NCI-H524 (cell line): ENCODE data around the gene TRIM32.
A peak's percentile ranks its signal among the peaks of the same experiment; 100 is the strongest.
"Not testable (repeated sequence)": the region's sequence is repeated elsewhere in the genome, so short reads cannot be mapped to it uniquely, and the experiment has no call there.

ENCODE experiments used
- DNase-seq, 2 experiments: peaks; one replicate each; lab custom pipeline; 2025; lab: John Stamatoyannopoulos, UW

The TRIM32 gene

DNA sequence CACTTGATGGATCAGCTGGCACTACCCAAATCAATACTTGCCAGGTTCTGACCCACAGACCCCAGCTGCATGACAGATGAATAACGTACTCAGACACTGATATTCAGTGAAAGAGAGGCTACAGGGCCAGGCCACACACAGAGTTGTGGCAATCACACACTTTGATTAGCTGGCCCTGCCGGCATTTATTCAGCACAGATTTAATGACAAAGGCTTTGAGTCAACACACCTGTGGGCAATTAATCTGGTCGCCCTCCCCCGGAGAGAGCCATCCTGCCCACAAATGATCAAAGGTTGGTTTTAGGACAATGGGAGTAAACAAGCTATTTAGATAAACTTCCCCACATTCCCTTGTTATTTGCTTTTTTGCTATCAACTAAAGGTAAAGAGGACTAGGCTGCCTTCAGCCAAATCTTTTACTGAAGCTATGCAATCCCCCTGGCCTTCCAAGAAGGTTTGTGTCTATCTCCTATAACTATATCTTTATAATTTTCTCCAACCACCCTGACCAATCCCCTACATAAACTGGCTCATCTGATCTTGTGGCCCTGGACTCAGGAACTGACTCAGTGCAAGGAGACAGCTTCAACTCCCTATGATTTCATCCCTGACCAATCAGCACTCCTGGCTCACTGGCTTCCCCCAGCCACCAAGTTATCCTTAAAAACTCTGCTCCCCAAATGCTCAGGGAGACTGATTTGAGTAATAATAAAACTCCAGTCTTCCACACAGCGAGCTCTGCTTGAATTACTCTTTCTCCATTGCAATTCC lies 12.7 kb upstream of the TRIM32 start:
- no peak for DNase-seq

DNA sequence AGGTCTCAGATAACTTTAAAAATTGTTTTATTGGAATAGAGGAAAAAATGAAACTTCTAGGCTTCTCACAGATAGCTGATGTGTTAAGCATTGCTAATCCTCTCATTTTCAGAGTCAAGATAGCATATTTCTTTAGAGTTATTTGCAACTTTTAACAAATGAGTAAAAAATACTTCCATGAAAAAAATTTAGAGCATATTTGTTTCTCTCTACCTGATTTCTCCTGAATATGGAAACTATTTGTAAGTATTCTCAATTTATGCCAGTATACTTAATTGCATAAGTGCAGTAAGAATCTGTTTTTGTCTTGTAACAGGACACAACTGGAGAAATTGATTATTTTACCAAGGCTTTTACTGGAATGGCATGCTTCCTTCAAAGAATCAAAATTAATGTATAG lies 3.6 kb upstream of the TRIM32 start:
- DNase-seq = no peak

DNA sequence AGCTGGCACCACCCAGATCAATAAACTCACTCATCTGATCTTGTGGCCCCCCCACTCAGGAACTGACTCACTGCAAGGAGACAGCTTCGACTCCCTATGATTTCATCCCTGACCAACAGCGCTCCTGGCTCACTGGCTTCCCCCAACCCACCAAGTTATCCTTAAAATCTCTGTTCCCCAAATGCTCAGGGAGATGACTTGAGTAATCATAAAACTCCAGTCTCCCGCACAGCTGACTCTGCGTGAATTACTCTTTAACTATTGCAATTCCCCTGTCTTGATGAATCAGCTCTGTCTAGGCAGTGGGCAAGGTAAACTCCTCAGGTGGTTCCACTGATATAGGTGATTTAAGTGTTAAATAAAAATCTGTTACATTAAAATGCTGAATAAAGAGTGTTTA lies 1.9 kb upstream of the TRIM32 start:
- DNase-seq = no peak

DNA sequence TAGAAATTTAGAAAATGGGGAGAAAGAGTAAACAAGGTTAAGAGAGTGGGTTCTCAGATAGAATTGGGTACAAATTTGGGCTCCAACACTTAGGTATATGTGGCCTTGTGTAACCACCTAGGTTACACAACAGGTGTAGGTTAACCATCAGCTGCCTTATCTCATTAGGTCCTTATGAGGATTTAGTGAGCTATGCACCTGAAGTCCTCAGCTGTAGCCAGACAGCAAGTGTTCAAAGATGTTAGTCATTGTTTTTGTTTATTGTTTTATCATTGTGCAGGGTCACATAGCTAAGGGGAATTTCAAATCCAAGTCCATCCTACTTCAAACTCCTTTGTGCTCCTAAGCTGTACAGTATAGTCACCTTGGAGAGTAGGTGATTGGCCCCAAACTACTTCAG lies 970 bp upstream of the TRIM32 start:
- DNase-seq = no peak

DNA sequence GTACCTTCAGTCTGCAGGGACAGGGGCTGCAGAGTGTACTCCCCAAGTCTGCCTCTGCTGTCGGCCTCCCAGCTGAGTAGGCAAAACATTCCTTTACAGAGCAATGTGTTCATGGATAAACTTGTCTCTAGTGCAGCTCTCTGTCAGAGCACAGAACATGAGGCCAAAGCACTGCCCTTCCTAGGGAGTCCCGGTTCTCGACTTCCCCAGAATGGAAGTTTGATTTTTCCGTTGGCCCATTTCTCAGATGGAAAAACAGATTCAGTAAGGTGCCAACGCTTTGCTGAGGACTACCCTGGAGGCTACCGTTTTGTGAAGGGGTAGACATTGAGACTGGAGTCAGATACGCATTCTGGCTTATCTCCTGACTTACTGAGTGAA lies 422 bp upstream of the TRIM32 start:
- no peak for DNase-seq

DNA sequence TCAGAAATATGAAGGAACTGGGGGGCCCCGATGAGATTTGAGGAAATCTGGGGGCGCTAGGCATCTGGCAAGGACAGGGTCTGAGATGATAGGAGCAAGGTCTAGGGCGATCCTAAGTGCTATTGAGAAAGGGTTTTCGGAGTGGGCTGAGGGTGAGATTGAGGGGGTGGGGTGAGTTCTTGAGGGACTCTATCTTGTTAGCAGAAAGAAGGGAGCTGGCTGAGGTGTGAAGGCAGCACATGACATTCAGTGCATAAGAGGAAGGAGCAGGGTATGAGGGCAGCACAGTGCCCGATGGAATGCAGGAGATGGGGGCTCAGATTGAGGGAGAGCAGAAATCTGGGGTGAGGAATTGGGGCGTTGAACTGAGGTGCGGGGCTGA lies 640 bp downstream of the TRIM32 start:
- DNase-seq = peak in 1 of 2 experiments; percentile 49

DNA sequence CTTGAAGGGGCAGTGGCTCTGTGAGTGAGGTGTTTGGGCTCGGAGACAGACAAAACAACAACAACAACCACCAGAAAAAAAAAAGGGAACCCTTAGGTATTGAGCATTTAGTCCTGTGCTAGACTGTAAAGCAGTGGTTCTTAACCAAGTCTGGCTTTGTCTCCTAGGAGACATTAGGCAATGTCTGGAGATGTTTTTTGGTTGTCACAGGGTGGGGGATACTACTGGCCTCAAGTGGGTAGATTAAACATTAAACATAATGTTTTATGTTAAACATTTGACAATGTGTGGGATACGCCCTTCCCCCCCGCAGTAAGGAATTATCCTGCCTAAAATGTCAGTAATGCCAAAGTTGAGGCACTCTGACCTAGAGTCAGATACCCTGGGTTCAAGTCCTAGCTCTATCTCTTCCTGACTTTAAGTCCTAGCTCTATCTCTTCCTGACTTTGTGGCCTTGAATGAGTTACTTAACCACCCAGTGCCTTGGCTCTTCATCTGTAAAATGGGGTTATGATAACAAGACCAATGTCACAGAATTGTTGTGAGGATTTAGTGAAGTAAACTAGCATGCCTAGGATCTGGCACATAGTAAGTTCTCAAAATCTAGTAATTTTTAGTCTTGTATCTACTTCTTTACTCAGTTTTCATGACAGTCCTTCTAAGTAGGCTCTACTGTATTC lies 1.8 kb downstream of the TRIM32 start:
- DNase-seq = no peak

DNA sequence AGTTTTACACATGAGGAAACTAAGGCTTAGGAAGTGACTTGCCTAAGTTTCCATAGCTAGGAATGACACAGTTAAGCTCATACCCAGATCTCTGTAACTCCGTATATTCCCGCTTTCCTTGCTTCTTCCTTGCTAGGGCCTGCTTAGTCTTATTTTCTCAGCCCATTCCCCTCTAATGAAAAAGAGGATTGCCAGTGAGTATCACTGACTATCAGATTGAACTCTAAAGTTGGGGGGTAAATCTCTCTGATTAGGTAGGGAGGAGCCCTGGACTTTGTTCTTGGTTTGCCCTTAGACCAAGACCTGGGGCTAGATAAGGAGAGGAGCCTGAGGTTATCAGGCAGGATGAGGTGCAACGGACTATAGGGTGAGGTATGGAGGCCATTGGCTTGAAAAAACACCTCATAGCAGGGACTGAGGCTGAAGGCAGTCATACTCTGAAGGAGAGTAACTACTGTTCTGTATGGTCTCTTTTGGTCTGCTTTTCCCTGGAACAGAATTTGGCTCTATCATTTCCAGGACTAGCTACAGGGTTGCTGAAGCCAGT lies 2.5 kb downstream of the TRIM32 start:
- DNase-seq = no peak

DNA sequence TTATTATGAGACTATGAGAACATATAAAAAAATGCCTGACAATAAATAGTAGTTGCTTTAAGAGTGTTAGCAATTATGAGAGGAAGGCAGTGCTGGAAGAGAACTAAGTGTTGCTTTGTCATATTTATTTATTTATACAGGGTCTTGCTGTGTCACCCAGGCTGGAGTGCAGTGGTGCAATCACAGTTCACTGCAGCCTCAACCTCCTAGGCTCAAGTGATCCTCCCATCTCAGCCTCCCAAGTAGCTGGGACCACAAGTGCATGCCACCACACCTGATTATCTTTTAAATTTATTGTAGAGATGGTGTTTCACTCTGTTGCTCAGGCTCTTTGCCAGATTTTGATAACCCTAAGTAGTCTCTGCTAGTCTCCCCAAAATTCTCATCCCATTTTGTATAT lies 3.7 kb downstream of the TRIM32 start:
- not testable (repeated sequence) for DNase-seq

DNA sequence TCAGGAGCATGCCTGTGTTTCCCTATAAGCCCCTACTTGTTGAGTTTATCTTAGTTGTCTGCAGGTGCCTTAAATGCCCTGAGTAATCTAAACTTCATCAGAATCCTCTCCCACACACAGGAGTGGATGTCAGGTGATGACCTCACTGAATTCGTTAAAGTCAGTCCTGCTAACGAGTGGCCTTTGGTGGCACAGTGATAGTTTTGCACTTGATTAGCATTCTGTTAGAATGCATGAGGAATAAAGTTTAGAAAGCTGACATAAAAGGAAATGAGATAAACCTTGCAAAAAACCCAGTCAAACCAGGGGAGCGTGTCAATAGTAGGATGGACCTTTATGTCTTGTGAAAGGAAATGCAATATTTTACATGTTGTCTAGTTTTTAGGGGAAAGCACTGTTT lies 4.5 kb downstream of the TRIM32 start:
- no peak for DNase-seq

DNA sequence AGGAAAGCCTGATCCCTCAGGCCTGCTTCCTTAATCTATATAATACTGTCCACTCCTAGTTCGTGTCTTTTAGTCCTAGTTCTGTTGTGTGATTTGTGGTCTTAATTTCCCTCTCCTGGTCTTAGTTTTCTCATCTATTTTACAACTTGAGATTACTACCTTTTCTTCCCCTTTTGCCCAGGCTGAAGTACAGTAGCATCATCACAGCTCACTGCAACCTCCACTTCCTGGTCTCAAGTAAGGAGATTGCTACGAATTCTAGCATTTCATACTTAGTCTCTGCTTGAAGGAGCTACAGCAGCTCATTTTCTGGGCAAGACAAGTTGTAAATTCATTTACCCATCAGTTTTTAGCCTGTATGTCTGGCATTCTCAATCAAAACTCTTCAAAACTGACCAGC lies 5.5 kb downstream of the TRIM32 start:
- DNase-seq = no peak

DNA sequence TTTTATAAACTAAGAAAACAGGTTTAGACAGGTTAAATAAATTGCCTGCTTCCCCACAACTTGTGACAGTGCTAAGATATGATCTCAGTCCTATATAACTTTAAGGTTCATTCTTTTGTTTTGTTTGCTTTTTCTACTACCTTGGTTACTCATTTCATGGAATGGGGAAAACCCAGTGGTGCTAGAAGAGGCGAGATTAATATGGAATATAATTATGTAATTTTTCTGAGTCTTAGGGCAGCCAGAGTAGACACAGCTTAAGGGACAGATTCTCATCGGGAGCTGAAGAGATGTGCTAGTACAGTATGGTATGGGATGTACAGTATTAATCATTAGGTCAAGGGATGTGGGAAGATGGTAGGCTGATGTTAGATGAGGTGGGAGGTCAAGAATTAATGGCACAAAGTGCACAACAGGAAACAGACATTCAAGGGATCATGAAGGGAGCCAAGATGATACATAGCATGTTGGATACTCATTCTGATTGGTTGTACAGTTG lies 6.2 kb downstream of the TRIM32 start:
- DNase-seq = no peak

DNA sequence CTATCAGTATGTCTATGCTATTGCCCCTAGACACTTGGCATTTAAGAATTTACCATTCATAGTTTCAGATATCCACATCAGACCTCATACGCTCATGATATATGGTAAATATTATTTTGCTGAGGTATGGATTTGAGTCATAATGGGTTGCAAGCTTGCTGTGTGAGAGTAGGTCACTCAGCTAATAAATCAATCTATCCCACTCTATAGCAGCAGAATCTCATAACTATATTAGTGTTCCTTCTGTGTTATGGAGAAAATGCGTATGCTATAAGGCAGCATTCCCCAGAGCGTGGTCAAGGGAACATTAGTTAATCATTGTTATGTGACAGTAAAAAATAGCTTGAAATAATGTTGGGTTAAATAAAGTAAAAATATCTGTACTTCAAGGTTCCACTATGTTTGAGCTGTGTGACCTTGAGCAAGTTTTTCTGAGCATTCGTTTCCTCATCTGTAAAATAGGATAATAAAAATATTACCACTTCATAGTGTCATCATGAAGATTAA lies 7.7 kb downstream of the TRIM32 start:
- no peak for DNase-seq

DNA sequence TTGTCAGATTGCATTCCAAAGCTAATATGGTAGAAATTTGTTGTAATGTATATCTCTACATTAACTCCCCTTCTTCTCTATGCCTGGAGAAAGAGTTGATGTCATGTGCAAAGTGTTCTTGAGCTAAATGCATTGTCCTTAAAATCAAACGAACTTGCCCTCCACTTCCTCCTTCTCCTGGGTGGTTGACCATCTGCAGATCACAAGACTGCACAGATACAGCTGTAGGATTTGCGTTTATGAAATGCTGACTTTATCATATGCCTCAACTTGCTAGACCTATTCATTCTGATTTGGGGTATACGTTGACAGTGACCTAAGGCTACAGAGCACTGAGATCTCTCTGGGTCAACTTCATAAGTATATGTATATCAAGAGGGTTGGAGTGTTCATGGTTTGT lies 8.3 kb downstream of the TRIM32 start:
- no peak for DNase-seq

DNA sequence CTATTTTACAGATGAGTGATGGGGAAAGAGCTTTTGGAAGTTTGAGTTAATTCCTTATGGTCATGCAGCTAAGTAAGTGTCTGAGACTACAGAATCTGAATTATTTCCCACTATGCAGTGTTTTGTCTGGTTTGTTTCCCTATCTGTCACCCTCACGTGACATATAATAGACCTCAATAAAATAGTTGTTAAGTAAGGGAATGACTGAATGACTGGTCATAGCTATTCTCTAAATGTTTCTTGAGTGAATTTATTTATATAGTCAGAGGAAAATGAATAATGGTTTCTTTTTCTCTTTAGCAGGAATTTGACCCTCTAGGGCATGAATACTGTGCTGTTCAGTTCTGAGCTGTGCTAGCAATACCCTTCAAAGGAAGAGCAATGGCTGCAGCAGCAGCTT lies 10.3 kb downstream of the TRIM32 start:
- no peak for DNase-seq

DNA sequence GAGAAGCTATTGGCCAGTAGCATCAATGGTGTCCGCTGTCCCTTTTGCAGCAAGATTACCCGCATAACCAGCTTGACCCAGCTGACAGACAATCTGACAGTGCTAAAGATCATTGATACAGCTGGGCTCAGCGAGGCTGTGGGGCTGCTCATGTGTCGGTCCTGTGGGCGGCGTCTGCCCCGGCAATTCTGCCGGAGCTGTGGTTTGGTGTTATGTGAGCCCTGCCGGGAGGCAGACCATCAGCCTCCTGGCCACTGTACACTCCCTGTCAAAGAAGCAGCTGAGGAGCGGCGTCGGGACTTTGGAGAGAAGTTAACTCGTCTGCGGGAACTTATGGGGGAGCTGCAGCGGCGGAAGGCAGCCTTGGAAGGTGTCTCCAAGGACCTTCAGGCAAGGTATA lies 10.8 kb downstream of the TRIM32 start:
- no peak for DNase-seq

DNA sequence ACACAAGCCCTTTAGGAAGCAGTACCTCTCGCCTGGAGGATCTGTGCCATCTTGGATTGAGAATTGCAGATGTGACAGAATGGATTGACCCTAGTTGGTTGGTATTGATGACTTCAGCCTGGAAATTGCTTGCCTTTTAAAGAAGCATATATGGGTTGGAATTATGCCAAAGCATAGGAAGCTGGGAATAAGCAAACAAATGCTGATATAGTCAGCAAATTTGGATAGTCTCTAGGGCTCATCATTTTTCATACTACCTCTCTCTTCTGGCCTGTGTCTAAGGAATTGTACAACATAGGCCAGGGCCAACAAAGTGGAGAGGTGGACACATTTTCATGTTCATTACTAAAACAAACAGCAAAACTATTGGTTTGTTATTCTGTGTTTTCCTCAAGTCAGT lies 13.2 kb downstream of the TRIM32 start:
- no peak for DNase-seq

DNA sequence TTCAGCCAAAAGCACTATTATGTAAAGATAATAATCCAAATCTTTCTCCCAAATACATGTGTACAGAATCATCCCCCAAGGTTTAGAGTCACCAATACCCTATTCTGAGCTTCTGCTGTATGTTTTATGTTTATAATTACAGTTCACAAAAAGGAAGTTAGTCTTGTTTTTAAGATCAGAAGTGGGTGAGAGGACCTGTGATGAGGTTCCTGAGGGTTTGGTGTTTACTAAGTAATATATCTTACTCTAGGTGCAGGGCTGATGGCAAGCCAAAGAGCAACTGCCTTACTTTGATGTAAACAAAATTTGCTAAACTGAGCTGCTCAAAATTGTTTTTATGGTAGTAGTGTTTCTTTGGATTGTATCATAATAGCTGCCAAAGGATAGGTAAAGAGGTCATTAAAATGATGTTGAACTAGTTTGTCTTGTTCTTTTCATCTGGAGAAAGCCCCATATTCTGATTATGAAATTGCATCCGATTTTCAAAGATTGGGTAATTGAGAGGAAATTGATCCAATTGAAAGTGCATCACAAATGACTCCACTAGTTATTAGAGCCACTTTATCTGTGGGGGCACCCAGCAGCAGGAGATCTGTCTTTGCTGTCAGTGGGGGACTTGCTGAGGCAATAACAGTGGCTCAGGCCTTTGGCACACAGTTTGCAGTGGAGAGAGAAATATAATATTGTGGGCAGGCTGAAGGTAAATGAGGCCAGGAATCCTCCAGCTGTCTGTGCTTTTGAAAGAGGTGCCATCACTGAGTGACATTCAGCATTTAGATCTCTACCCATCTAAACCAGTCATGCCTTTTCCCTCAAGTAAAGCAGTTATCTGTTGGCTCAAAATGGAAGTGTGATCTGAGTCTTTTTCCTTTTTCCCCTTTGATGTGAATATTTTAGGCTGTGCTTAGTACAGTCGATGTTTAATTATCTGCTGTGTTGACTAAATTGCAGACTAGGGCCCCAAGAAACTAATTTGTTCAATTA lies 14.1 kb downstream of the TRIM32 start:
- peak in 1 of 2 experiments; percentile 22 for DNase-seq

DNA sequence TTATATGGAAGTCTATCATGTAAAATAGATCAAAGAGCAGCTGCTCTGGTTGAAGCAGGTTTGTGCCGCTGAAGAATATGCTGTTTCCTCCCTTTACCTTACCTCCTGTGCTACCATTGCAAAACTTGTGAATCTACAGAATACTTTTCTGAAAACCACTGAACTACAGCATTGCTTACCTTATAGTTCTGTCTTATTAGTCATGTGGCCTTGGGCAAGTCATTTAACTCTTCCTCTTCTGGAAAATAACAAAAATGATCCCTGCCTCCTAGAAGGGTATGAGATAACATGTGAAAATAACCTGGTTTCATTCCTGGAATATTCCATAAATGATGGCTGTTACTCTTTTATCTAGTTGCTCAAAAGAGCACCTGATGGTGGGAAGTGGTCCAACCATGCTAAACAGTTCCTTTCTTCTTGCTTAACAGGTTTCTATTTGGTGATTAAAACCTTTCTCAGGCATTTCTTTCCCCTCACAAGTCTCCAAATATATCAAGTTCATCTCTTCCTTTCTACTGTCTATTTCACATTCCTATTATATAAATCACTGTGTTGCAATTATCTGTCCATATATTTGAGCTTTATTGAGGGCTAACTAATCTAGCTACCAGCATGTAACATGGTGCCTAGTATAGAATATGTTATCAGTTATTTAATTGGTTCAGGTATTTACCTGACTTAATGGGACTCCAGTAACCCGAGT lies 15.0 kb downstream of the TRIM32 start:
- DNase-seq = no peak

DNA sequence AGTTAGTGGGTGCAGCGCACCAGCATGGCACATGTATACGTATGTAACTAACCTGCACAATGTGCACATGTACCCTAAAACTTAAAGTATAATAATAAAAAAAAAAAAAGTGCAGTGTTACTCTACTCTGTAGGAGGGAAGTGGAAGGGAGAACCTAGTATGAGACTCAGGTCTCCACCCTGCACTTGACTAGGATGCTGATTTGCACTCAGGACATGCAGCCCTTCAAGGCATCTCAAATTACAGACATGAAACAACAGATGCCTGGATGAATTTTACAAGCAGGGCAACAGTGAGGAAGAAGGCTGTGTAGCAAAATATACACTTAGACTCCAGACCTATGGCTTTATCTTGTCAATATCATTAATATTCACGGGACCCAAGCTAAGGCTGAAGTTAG lies 16.5 kb downstream of the TRIM32 start:
- peak in 1 of 2 experiments; percentile 13 for DNase-seq

DNA sequence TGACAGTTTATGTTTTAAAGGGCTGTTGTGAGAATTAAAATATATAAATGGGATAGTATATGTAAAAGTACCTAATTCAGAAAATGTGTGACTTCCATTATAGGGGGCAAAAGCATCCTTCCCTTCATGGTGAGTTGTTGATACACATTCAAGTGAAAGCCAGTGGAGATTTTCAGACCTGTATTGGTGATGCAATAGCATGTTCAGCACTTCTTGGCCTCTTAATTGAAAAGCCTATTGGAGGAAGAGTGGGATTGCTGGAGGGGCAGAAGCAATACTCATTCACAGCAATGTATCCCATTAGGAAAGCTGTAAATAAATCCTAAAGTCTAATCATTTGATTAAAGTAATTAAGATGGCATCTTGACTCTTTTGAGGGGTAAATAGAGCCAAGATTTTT lies 17.4 kb downstream of the TRIM32 start:
- DNase-seq = no peak
